DND-41 (cell line): Measurements from ENCODE around the gene PLEKHA8.

Experiments
- CTCF ChIP-seq: IDR thresholded peaks from 2 replicates; pipeline ENCODE4 v1.5.1; 2012; ENCODE audit warnings: borderline replicate concordance, low read length, moderate library complexity, mild to moderate bottlenecking; ENCODE audit not compliant: poor library complexity, severe bottlenecking; ENCODE audit errors: extremely low read depth
- EZH2 ChIP-seq: IDR thresholded peaks from 3 replicates; pipeline ENCODE4 v1.6.1; 2012; ENCODE audit warnings: borderline replicate concordance, low read depth, mild to moderate bottlenecking, moderate library complexity, low read length, inconsistent platforms; ENCODE audit not compliant: severe bottlenecking

GRCh38 chr7:30019960-30020359 lies 8.3 kb upstream of the PLEKHA8 start:
- TF ChIP-seq EZH2 (no peak), CTCF (no peak)
